Prostate gland (tissue), 2 donors: ENCODE measurements around the gene ATP8B3.

Experiments
- POLR2A ChIP-seq: fragments of 450-650 bp; IDR thresholded peaks from one replicate; pipeline ENCODE4 v1.6.1; 2016; ENCODE audit warnings: antibody characterized with exemption, mild to moderate bottlenecking
- TF ChIP-seq, protein P1 (sequence below), 4 experiments: fragments of 200-600 bp in 2 of 4; fragments of 450-650 bp in 2 of 4; sonication (generic) in 2 of 4; IDR thresholded peaks; 1 replicate in 3 of 4; 2 replicates in 1 of 4; pipeline ENCODE4 v1.5.1; 2016 to 2019; ENCODE audit warnings: antibody characterized with exemption in 4 of 4, mild to moderate bottlenecking in 2 of 4, moderate library complexity in 2 of 4

DNA sequence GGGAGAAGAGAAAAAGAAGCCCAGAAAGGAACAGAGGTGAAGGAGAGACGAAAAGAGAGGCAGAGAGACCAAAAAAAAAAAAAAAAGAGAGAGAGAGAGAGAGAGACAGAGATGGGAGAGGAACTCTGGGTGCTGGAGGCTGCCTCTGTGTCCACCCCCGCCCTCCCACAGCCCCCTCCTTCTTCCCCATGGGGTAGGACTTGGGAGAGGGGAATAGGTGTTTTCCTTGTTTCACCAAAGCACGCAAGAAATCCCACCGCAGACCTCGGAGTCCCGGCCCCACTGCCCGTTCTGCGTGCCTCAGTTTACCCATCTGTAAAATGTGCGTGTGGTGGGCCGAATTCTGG is 53.9 kb downstream of the ATP8B3 start:
- TF ChIP-seq, protein P1, sequence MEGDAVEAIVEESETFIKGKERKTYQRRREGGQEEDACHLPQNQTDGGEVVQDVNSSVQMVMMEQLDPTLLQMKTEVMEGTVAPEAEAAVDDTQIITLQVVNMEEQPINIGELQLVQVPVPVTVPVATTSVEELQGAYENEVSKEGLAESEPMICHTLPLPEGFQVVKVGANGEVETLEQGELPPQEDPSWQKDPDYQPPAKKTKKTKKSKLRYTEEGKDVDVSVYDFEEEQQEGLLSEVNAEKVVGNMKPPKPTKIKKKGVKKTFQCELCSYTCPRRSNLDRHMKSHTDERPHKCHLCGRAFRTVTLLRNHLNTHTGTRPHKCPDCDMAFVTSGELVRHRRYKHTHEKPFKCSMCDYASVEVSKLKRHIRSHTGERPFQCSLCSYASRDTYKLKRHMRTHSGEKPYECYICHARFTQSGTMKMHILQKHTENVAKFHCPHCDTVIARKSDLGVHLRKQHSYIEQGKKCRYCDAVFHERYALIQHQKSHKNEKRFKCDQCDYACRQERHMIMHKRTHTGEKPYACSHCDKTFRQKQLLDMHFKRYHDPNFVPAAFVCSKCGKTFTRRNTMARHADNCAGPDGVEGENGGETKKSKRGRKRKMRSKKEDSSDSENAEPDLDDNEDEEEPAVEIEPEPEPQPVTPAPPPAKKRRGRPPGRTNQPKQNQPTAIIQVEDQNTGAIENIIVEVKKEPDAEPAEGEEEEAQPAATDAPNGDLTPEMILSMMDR (IDR thresholded peaks at IDR 0.05) = no peak
- no peak for TF ChIP-seq POLR2A
